ENCODE data around the gene DCXR.

DNA sequence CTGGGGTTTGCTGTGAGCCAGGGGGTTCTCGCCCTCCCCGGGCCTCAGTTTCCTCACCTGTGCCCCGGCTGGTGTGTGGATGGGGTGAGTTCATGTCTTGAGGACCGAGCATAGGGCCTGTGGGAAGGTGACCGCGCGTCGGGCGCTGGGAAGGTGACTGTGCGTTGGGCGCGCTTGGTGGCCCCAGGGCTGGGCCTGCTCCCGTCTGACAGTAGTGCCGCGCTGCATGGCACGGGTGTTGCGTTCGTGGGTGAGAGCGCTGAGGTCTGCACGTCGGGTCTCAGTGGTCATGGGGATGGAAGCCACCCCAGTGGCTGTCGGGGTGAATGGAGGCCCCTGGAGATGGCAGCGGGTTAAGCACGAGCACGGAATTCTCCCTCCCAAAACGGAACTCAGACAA, 50.9 kb downstream of the DCXR start:
- TF ChIP-seq, protein P1, sequence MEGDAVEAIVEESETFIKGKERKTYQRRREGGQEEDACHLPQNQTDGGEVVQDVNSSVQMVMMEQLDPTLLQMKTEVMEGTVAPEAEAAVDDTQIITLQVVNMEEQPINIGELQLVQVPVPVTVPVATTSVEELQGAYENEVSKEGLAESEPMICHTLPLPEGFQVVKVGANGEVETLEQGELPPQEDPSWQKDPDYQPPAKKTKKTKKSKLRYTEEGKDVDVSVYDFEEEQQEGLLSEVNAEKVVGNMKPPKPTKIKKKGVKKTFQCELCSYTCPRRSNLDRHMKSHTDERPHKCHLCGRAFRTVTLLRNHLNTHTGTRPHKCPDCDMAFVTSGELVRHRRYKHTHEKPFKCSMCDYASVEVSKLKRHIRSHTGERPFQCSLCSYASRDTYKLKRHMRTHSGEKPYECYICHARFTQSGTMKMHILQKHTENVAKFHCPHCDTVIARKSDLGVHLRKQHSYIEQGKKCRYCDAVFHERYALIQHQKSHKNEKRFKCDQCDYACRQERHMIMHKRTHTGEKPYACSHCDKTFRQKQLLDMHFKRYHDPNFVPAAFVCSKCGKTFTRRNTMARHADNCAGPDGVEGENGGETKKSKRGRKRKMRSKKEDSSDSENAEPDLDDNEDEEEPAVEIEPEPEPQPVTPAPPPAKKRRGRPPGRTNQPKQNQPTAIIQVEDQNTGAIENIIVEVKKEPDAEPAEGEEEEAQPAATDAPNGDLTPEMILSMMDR (IDR thresholded peaks at IDR 0.05; ENCODE audit: borderline replicate concordance, extremely low read depth, low read length, poor library complexity, severe bottlenecking): no peak
- TF ChIP-seq EZH2 (IDR thresholded peaks at IDR 0.05; ENCODE audit: borderline replicate concordance, low read depth, low read length, severe bottlenecking): no peak
